NB4 (cell line): ENCODE data around the gene SLC16A13.

Experiments
- CTCF ChIP-seq: IDR thresholded peaks from one replicate; pipeline ENCODE4 v1.5.1; 2012; ENCODE audit warnings: low read depth, low read length
- MAX ChIP-seq: IDR thresholded peaks from 2 replicates; pipeline ENCODE4 v1.6.1; 2011; ENCODE audit warnings: low read depth, low read length
- MYC ChIP-seq: IDR thresholded peaks from 2 replicates; pipeline ENCODE4 v1.6.1; 2011; ENCODE audit warnings: low read depth, low read length
- POLR2A ChIP-seq: IDR thresholded peaks from 2 replicates; pipeline ENCODE4 v1.6.1; 2011; ENCODE audit warnings: mild to moderate bottlenecking; ENCODE audit not compliant: insufficient read length; ENCODE audit errors: extremely low read depth

GRCh38 chr17:7038025-7038862, 2.4 kb downstream of the SLC16A13 start:
- TF ChIP-seq CTCF (no peak), POLR2A (no peak), MYC (no peak), MAX (no peak)
